ENCODE results near the gene MGA.

- TF ChIP-seq CTCF (conservative IDR thresholded peaks at IDR 0.05): no peak
- TF ChIP-seq EZH2 (IDR thresholded peaks at IDR 0.05; ENCODE audit: low read depth): no peak
Measured at GRCh38 chr15:41735046-41735445, 74.8 kb downstream of the MGA start.
